Spleen (tissue), 11 donors: ENCODE results near the gene ACOT13. TPM values are rescaled to one million over a fixed set of nuclear protein-coding genes. Genes with fewer than 3 reads are reported as not detected.
"Not testable (repeated sequence)": the region's sequence is repeated elsewhere in the genome, so short reads cannot be mapped to it uniquely, and the experiment has no call there.

Source experiments
- DNase-seq: peaks from one replicate; pipeline ENCODE4 v3.0.0-alpha.2; 2020
- H3K27ac ChIP-seq, 8 donors: fragments of 200-600 bp; sonication (generic) in 7 of 8; 1 replicate in 4 of 8; 2 replicates in 4 of 8; pipeline versions ENCODE4 v1.5.0 to v1.8.0; 2016 to 2021; ENCODE audit warnings: inconsistent platforms in 4 of 8, mild to moderate bottlenecking in 4 of 8, moderate library complexity in 1 of 8
- H3K27me3 ChIP-seq, 7 donors: fragments of 200-600 bp; sonication (generic) in 6 of 7; replicated peaks in 1 of 7; 1 replicate in 4 of 7; 2 replicates in 3 of 7; pipeline versions ENCODE4 v1.5.0 to v1.8.0; 2016 to 2021; ENCODE audit warnings: inconsistent platforms in 3 of 7, mild to moderate bottlenecking in 1 of 7
- H3K36me3 ChIP-seq, 6 donors: fragments of 200-600 bp; sonication (generic) in 5 of 6; 1 replicate in 4 of 6; 2 replicates in 2 of 6; pipeline versions ENCODE4 v1.5.0 to v1.8.0; 2016 to 2021; ENCODE audit warnings: inconsistent platforms in 2 of 6
- H3K4me1 ChIP-seq, 6 donors: fragments of 200-600 bp; sonication (generic) in 5 of 6; 1 replicate in 3 of 6; 2 replicates in 3 of 6; pipeline versions ENCODE4 v1.5.0 to v1.8.0; 2016 to 2021; ENCODE audit warnings: inconsistent platforms in 3 of 6
- H3K4me3 ChIP-seq, 8 donors: fragments of 200-600 bp; sonication (generic) in 7 of 8; 1 replicate in 4 of 8; 2 replicates in 4 of 8; pipeline versions ENCODE4 v1.5.0 to v1.8.0; 2016 to 2021; ENCODE audit warnings: inconsistent platforms in 4 of 8, mild to moderate bottlenecking in 4 of 8, moderate library complexity in 2 of 8
- H3K9me3 ChIP-seq, 8 donors: fragments of 200-600 bp; sonication (generic) in 7 of 8; 1 replicate in 4 of 8; 2 replicates in 4 of 8; pipeline versions ENCODE4 v1.5.0 to v1.8.0; 2016 to 2021; ENCODE audit warnings: inconsistent platforms in 4 of 8
- CTCF ChIP-seq, 11 experiments: fragments of 200-600 bp in 7 of 11; fragments of 450-650 bp in 4 of 11; sonication (generic) in 4 of 11; IDR thresholded peaks in 8 of 11; conservative IDR thresholded peaks in 3 of 11; 1 replicate in 7 of 11; 2 replicates in 4 of 11; pipeline versions ENCODE4 v1.4.0 to v1.8.0; 2016 to 2021; ENCODE audit warnings: antibody characterized with exemption in 11 of 11, inconsistent platforms in 4 of 11, mild to moderate bottlenecking in 1 of 11
- POLR2A ChIP-seq, 3 donors: fragments of 450-650 bp; IDR thresholded peaks; one replicate each; pipeline ENCODE4 v1.5.1; 2017; ENCODE audit warnings: antibody characterized with exemption in 3 of 3, mild to moderate bottlenecking in 1 of 3
- POLR2AphosphoS5 ChIP-seq, 3 donors: sonication (generic); formaldehyde crosslinking; IDR thresholded peaks; one replicate each; pipeline ENCODE4 v1.5.1; 2017; ENCODE audit warnings: antibody characterized with exemption in 3 of 3
- WGBS, 5 donors: extraction: QIAGEN DNeasy Blood & Tissue Kit in 3 of 5; methylation state at CpG; one replicate each; pipeline versions ENCODE4 v1.1.5 to v1.1.7; 2013 to 2018; 5-methylcytosine and 5-hydroxymethylcytosine counted together
- intact Hi-C: fragments of 100-400 bp; cut with DNase I; formaldehyde crosslinking; loops from one replicate; pipeline ENCODE4 v1.15.0; 2023; ENCODE audit warnings: low total_unique reads
- polyA plus RNA-seq, 3 donors: library from polyadenylated mRNA; stranded (reverse); fragments of 200-250 nt; gene quantifications; one replicate each; pipeline ENCODE4 v1.2.1, GENCODE V29; 2013
- total RNA-seq, 7 donors: library from RNA; depleted of rRNA in 3 of 7; stranded (reverse); fragments of >200 nt in 3 of 7; fragmentation: NEBNext Ultra II Directional in 4 of 7; extraction: Animal tissue kit (Norgen Biotek cat#: 25700) in 4 of 7; gene quantifications; one replicate each; pipeline versions ENCODE4 v1.1.0 to v1.2.1, GENCODE V29; 2016 to 2021
- donor health status: healthy with polysubstance abuse.
- donor health status: DM: no; HTN: no; CAD: no; lungs with moderate emphysema.
- donor health status: DM: no; HTN: no; CAD: no.
- donor health status: Bipolar disorder and iron deficiency.
- donor health status: healthy.
- donor health status: DM: no; HTN: no; CAD: no.
- donor health status: DM: yes; HTN: yes; CAD: no.

Gene ACOT13
- total and polyA plus RNA-seq, 10 donors, result 3.5 to 18.6 (median 12.7) TPM

GRCh38 chr6:24721461-24722215 is 54.8 kb downstream of the ACOT13 start:
- WGBS, 5 donors, result 7 to 12% (median 10%) methylated on average over 26 of the region's 26 CpGs
- Histone ChIP-seq H3K27me3 (no peaks in the 10 kb centered on the region), H3K36me3 (peaks cover 0 to 22% (median 4%) of the 10 kb centered on the region in 6 donors), H3K4me3 (peak overlapping the region; percentile 44 to 83 (median 61)), H3K27ac (peak overlapping the region; percentile 98 to 100 (median 100)), H3K4me1 (peaks cover 13 to 40% (median 36%) of the 10 kb centered on the region in 6 donors), H3K9me3 (no peaks in the 10 kb centered on the region)
- TF ChIP-seq CTCF (IDR thresholded peaks at IDR 0.05 in 8 of 11, conservative IDR thresholded peaks at IDR 0.05 in 3 of 11) (no peak), POLR2A (IDR thresholded peaks at IDR 0.05) (peak in 2 of 3 donors; percentile 63 to 91), POLR2AphosphoS5 (IDR thresholded peaks at IDR 0.05) (peak in 2 of 3 donors; percentile 96 to 97)
- intact Hi-C loops, result loop anchor here (10.0 kb wide), 1 partner anchor 53 kb away; the partner anchor contains the start of gene GMNN
- DNase-seq, result no peak

- peaks cover 4 to 23% (median 20%) of the 10 kb centered on the region in 6 donors for H3K4me1 ChIP-seq
- H3K27ac ChIP-seq, result no peak overlapping the region
- no peaks in the 10 kb centered on the region for H3K9me3 ChIP-seq
- H3K4me3 ChIP-seq, result no peak overlapping the region
- WGBS, 5 donors, result 95 to 97% (median 96%) methylated on average over 3 of the region's 3 CpGs
- intact Hi-C loops, result loop anchor here (10.0 kb wide), 1 partner anchor 52 kb away; the partner anchor contains the start of gene GMNN
- no peaks in the 10 kb centered on the region for H3K27me3 ChIP-seq
- peaks cover 0 to 6% (median under 1%) of the 10 kb centered on the region in 6 donors for H3K36me3 ChIP-seq
- no peak for DNase-seq
- no peak for TF ChIP-seq POLR2AphosphoS5 (IDR thresholded peaks at IDR 0.05)
- no peak for TF ChIP-seq POLR2A (IDR thresholded peaks at IDR 0.05)
- no peak for TF ChIP-seq CTCF (IDR thresholded peaks at IDR 0.05 in 8 of 11, conservative IDR thresholded peaks at IDR 0.05 in 3 of 11)
Measured at GRCh38 chr6:24723270-24723669, 56.4 kb downstream of the ACOT13 start.

GRCh38 chr6:24730653-24731052 is 63.8 kb downstream of the ACOT13 start:
- not testable (repeated sequence) for H3K27ac ChIP-seq, H3K36me3 ChIP-seq
- 77 to 96% (median 94%) methylated on average over 3 of the region's 3 CpGs for WGBS, 5 donors

GRCh38 chr6:24731456-24732134 is 64.7 kb downstream of the ACOT13 start:
- peaks cover 0 to 29% (median 24%) of the 10 kb centered on the region in 8 donors for H3K9me3 ChIP-seq
- H3K27me3 ChIP-seq, H3K27ac ChIP-seq, H3K4me1 ChIP-seq, DNase-seq, intact Hi-C loops, H3K36me3 ChIP-seq, H3K4me3 ChIP-seq: not testable (repeated sequence)
- 86 to 94% (median 90%) methylated on average over 4 to 6 of the region's 6 CpGs for WGBS, 5 donors

More at GRCh38 chr6:24730653-24731052, 63.8 kb downstream of the ACOT13 start:
- H3K27me3 ChIP-seq, intact Hi-C loops, H3K4me1 ChIP-seq, DNase-seq, H3K4me3 ChIP-seq: not testable (repeated sequence)
- peaks cover 0 to 29% (median 24%) of the 10 kb centered on the region in 8 donors for H3K9me3 ChIP-seq

GRCh38 chr6:24734166-24734565 is 67.3 kb downstream of the ACOT13 start:
- intact Hi-C loops, result no loop called here
- Histone ChIP-seq H3K4me1 (peaks cover 0 to 2% (median 0%) of the 10 kb centered on the region in 6 donors), H3K27me3 (no peaks in the 10 kb centered on the region), H3K36me3 (no peaks in the 10 kb centered on the region), H3K4me3 (no peak overlapping the region), H3K27ac (no peak overlapping the region), H3K9me3 (peaks cover 0 to 29% (median 24%) of the 10 kb centered on the region in 8 donors)
- 89 to 98% (median 96%) methylated on average over 1 of the region's 1 CpG for WGBS, 5 donors
- TF ChIP-seq CTCF (IDR thresholded peaks at IDR 0.05 in 8 of 11, conservative IDR thresholded peaks at IDR 0.05 in 3 of 11) (no peak), POLR2A (IDR thresholded peaks at IDR 0.05) (no peak), POLR2AphosphoS5 (IDR thresholded peaks at IDR 0.05) (no peak)
- DNase-seq, result no peak

- H3K27ac ChIP-seq, H3K4me3 ChIP-seq, H3K4me1 ChIP-seq, H3K27me3 ChIP-seq, H3K36me3 ChIP-seq, DNase-seq, intact Hi-C loops: not testable (repeated sequence)
- WGBS, 5 donors, result 87 to 95% (median 93%) methylated on average over 4 of the region's 4 CpGs
- H3K9me3 ChIP-seq, result peaks cover 0 to 29% (median 24%) of the 10 kb centered on the region in 8 donors
Measured at GRCh38 chr6:24734710-24735109, 67.8 kb downstream of the ACOT13 start.
